ENCODE data around the gene ACSM6.

- TF ChIP-seq CTCF (conservative IDR thresholded peaks at IDR 0.05; ENCODE audit: low read depth, low read length) (no peak), EZH2 (IDR thresholded peaks at IDR 0.05; ENCODE audit: borderline replicate concordance, low read depth, low read length, poor library complexity, severe bottlenecking) (no peak)
Measured at GRCh38 chr10:95181726-95182125, 12.3 kb upstream of the ACSM6 start.

Data from A673 (cell line).